Measurements from ENCODE around the gene SYNGR1.

Gene SYNGR1

DNA sequence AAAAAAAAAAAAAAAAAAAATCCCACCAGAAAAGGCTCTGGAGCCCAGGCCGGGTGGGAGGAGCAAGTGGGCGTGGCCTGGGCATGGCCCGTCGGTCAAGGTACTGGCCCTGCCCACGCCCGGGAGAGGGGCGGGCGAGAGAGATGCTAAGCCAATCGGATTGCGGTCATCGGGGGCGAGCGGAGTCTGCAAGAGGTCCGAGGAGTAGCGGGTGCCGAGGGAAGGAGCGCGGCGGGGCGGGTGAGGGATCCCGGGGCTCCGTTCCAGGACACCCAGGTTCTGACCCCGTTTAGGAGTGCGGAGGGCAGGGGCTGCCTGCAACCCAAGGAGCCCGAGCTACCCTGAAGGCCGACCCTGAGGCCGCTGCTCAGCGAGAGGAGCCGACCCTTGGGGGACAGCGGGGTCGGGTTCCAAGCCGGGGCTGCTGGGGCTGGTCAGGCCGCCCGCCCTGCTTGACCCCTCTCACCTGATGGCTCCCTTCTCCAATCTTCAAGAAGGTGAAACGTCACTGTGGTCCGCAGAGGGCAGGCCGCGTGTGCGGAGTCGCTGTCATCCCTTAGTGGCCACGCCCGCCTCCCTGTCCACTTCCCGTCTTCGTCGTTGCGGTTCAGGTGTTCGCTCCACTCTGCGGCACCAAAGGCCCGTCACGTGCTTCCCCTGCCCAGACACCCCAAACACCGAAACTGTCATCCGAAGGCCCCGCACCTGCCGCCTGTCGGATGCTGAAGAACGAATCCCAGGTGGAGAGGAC is 38.6 kb downstream of the SYNGR1 start:
- Histone ChIP-seq H3K18ac (ENCODE audit: low read depth in 1 of 2, low read length in 2 of 2) (peak overlapping the region; percentile 40 to 77), H3K23ac (ENCODE audit: low read length in 2 of 2) (peak overlapping the region in 1 of 2 experiments; percentile 93), H2AFZ (ENCODE audit: low read depth, low read length) (peak overlapping the region; percentile 74), H3K4me2 (ENCODE audit: low read length, poor library complexity, severe bottlenecking) (peak overlapping the region; percentile 99), H3K4me1 (ENCODE audit: control insufficient read depth, insufficient read depth, low read depth, low read length) (peaks cover 17% of the 10 kb centered on the region), H3K9ac (ENCODE audit: low read length) (peak overlapping the region; percentile 57), H2BK120ac (ENCODE audit: low read depth, low read length) (no peak overlapping the region), H2AK5ac (ENCODE audit: low read length, severe bottlenecking) (no peak overlapping the region), H3K9me3 (ENCODE audit: control insufficient read depth, low read length) (no peaks in the 10 kb centered on the region), H3K27ac (ENCODE audit: low read length, poor library complexity, severe bottlenecking) (no peak overlapping the region), H4K91ac (ENCODE audit: low read length) (peak overlapping the region; percentile 25), H2BK12ac (ENCODE audit: low read length in 2 of 2) (no peak overlapping the region), H4K8ac (ENCODE audit: low read length) (peak overlapping the region; percentile 38), H3K27me3 (ENCODE audit: control insufficient read depth in 1 of 2, insufficient read depth in 1 of 2, low read length in 2 of 2) (peaks cover 0 to 12% of the 10 kb centered on the region in 2 experiments), H2BK15ac (ENCODE audit: low read depth, poor library complexity, severe bottlenecking) (peak overlapping the region; percentile 79), H3K4me3 (ENCODE audit: insufficient read depth in 1 of 2, low read depth in 1 of 2, low read length in 2 of 2) (peak overlapping the region; percentile 59 to 79), H3K36me3 (ENCODE audit: control insufficient read depth in 1 of 2, insufficient read depth in 2 of 2, low read depth in 1 of 2, low read length in 2 of 2) (no peaks in the 10 kb centered on the region), H3K4ac (ENCODE audit: low read depth in 1 of 2, low read length in 2 of 2) (no peak overlapping the region), H3K14ac (ENCODE audit: low read length in 2 of 2) (peak overlapping the region in 1 of 2 experiments; percentile 35), H2BK5ac (ENCODE audit: low read depth, low read length, poor library complexity, severe bottlenecking) (no peak overlapping the region), H3K79me1 (replicated peaks; ENCODE audit: low read length, poor library complexity, severe bottlenecking) (no peaks in the 10 kb centered on the region)
- peak; percentile 88 for DNase-seq
- 2% methylated on average over 53 of the region's 56 CpGs for WGBS

DNA sequence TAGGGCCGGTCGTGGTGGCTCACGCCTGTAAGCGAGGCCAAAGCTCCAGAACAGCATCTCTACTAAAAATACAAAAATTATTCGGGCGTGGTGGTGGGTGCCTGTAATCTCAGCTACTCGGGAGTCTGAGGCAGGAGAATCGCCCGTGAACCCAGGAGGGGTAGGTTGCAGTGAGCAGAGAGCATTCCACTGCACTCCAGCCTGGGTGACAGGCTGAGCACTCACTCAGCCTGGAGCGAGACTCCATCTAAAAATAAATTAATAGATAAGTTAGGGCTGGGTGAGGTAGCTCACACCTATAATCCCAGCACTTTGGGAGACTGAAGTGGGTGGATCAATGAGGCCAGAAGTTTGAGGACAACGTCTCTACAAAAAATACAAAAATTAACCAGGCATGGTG is 39.6 kb downstream of the SYNGR1 start:
- Histone ChIP-seq H3K23ac (ENCODE audit: low read length in 2 of 2) (no peak overlapping the region), H3K4me2 (ENCODE audit: low read length, poor library complexity, severe bottlenecking) (no peak overlapping the region), H2BK12ac (ENCODE audit: low read length in 2 of 2) (no peak overlapping the region), H3K79me1 (replicated peaks; ENCODE audit: low read length, poor library complexity, severe bottlenecking) (no peaks in the 10 kb centered on the region), H3K18ac (ENCODE audit: low read depth in 1 of 2, low read length in 2 of 2) (no peak overlapping the region), H3K36me3 (ENCODE audit: control insufficient read depth in 1 of 2, insufficient read depth in 2 of 2, low read depth in 1 of 2, low read length in 2 of 2) (no peaks in the 10 kb centered on the region), H3K27ac (ENCODE audit: low read length, poor library complexity, severe bottlenecking) (no peak overlapping the region), H3K4me3 (ENCODE audit: insufficient read depth in 1 of 2, low read depth in 1 of 2, low read length in 2 of 2) (no peak overlapping the region), H2BK5ac (ENCODE audit: low read depth, low read length, poor library complexity, severe bottlenecking) (no peak overlapping the region), H3K14ac (ENCODE audit: low read length in 2 of 2) (no peak overlapping the region), H2AFZ (ENCODE audit: low read depth, low read length) (no peak overlapping the region), H3K4ac (ENCODE audit: low read depth in 1 of 2, low read length in 2 of 2) (no peak overlapping the region), H4K8ac (ENCODE audit: low read length) (no peak overlapping the region), H2BK15ac (ENCODE audit: low read depth, poor library complexity, severe bottlenecking) (no peak overlapping the region), H3K9ac (ENCODE audit: low read length) (no peak overlapping the region), H3K4me1 (ENCODE audit: control insufficient read depth, insufficient read depth, low read depth, low read length) (peaks cover 11% of the 10 kb centered on the region), H4K91ac (ENCODE audit: low read length) (no peak overlapping the region), H2BK120ac (ENCODE audit: low read depth, low read length) (no peak overlapping the region), H3K9me3 (ENCODE audit: control insufficient read depth, low read length) (no peaks in the 10 kb centered on the region), H2AK5ac (ENCODE audit: low read length, severe bottlenecking) (no peak overlapping the region), H3K27me3 (ENCODE audit: control insufficient read depth in 1 of 2, insufficient read depth in 1 of 2, low read length in 2 of 2) (peaks cover 0 to 11% of the 10 kb centered on the region in 2 experiments)
- WGBS, result 87% methylated on average over 9 of the region's 11 CpGs
- no peak for DNase-seq

DNA sequence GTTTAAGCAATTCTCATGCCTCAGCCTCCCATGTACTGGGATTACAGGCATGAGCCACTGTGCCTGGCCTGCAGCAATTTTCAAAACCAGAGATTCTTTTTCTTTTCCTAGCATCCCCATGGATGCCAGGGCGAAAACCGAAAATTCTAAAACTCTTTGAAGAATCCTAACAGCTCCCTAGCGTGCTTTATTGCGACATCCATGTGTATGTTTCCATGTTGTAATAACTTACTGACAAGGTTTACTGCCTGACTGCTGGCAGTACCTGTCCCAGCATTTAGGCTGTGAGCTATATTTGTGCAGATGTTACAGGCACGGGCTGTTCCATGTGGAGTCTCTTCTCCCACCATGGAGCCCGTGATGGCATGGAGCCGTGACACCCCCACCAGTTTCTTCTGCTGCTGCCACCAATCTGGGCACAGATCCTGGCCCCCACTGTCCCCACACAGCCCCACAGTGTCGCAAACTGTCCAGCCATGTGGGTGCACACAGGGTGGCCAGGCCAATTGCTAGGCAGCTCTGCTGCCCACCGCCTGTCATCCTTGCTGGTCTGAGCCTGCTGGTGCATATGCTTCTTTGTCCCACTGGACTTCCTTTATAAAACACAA is 42.7 kb downstream of the SYNGR1 start:
- H3K4me3 ChIP-seq (ENCODE audit: insufficient read depth in 1 of 2, low read depth in 1 of 2, low read length in 2 of 2), result no peak overlapping the region
- peaks cover 0 to 5% of the 10 kb centered on the region in 2 experiments for H3K27me3 ChIP-seq (ENCODE audit: control insufficient read depth in 1 of 2, insufficient read depth in 1 of 2, low read length in 2 of 2)
- H3K23ac ChIP-seq (ENCODE audit: low read length in 2 of 2), result no peak overlapping the region
- no peak overlapping the region for H2BK120ac ChIP-seq (ENCODE audit: low read depth, low read length)
- no peak overlapping the region for H3K4me2 ChIP-seq (ENCODE audit: low read length, poor library complexity, severe bottlenecking)
- H4K8ac ChIP-seq (ENCODE audit: low read length), result peak overlapping the region; percentile 14
- DNase-seq, result no peak
- WGBS, result 92% methylated on average over 9 of the region's 9 CpGs
- no peaks in the 10 kb centered on the region for H3K9me3 ChIP-seq (ENCODE audit: control insufficient read depth, low read length)
- no peak overlapping the region for H2BK12ac ChIP-seq (ENCODE audit: low read length in 2 of 2)
- no peak overlapping the region for H3K14ac ChIP-seq (ENCODE audit: low read length in 2 of 2)
- peak overlapping the region; percentile 28 for H4K91ac ChIP-seq (ENCODE audit: low read length)
- no peak overlapping the region for H2BK15ac ChIP-seq (ENCODE audit: low read depth, poor library complexity, severe bottlenecking)
- no peaks in the 10 kb centered on the region for H3K79me1 ChIP-seq (replicated peaks; ENCODE audit: low read length, poor library complexity, severe bottlenecking)
- H3K36me3 ChIP-seq (ENCODE audit: control insufficient read depth in 1 of 2, insufficient read depth in 2 of 2, low read depth in 1 of 2, low read length in 2 of 2), result no peaks in the 10 kb centered on the region
- no peak overlapping the region for H2AFZ ChIP-seq (ENCODE audit: low read depth, low read length)
- H2BK5ac ChIP-seq (ENCODE audit: low read depth, low read length, poor library complexity, severe bottlenecking), result no peak overlapping the region
- no peak overlapping the region for H3K9ac ChIP-seq (ENCODE audit: low read length)
- H3K4ac ChIP-seq (ENCODE audit: low read depth in 1 of 2, low read length in 2 of 2), result no peak overlapping the region
- no peak overlapping the region for H3K18ac ChIP-seq (ENCODE audit: low read depth in 1 of 2, low read length in 2 of 2)
- H2AK5ac ChIP-seq (ENCODE audit: low read length, severe bottlenecking), result no peak overlapping the region
- peaks cover 9% of the 10 kb centered on the region for H3K4me1 ChIP-seq (ENCODE audit: control insufficient read depth, insufficient read depth, low read depth, low read length)
- no peak overlapping the region for H3K27ac ChIP-seq (ENCODE audit: low read length, poor library complexity, severe bottlenecking)

DNA sequence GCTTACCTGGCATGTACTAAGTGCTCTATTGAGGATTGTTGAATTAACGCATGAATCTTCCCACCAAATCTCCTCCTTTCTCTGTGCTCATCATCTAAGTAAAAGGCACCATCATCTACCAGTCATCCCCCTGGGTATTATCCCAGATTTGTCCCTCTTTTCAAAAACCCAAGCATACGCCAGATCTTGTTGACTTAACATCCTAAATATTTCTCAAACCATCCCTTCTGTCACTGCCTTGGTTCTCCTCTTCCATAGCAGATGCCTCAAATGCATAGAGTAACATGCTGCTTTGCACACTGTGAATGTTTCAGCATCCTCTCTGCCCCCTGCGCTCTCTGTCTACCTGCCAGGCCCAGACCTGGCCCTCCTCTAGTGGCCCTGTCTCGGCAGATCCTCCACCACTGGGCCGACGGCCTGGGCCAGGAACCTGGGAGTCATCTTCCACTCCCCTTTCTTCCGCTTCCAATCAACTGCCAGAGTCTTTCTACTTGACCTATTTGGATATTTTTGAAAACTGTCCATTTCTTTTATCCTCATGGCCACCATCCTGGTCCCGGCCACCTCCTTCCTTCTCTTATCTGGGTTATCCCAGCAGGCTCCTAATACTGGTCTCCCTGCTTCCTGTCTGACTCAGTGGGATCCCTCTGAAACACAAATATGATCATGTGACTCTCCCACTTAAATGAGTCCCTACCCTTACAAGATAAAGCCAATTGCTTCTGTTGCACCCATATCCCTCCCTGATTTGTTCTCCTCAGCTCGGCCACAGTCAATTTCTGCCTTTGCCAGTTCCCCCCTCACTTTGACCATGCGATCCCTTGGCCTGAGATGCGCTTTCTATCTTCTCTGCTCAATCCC is 46.4 kb downstream of the SYNGR1 start:
- no peak overlapping the region for H3K4me3 ChIP-seq (ENCODE audit: insufficient read depth in 1 of 2, low read depth in 1 of 2, low read length in 2 of 2)
- peak overlapping the region; percentile 17 for H4K8ac ChIP-seq (ENCODE audit: low read length)
- DNase-seq, result no peak
- H3K9ac ChIP-seq (ENCODE audit: low read length), result no peak overlapping the region
- H3K14ac ChIP-seq (ENCODE audit: low read length in 2 of 2), result no peak overlapping the region
- H2BK5ac ChIP-seq (ENCODE audit: low read depth, low read length, poor library complexity, severe bottlenecking), result no peak overlapping the region
- peaks cover 6% of the 10 kb centered on the region for H3K4me1 ChIP-seq (ENCODE audit: control insufficient read depth, insufficient read depth, low read depth, low read length)
- H2BK120ac ChIP-seq (ENCODE audit: low read depth, low read length), result no peak overlapping the region
- no peak overlapping the region for H4K91ac ChIP-seq (ENCODE audit: low read length)
- no peak overlapping the region for H3K4me2 ChIP-seq (ENCODE audit: low read length, poor library complexity, severe bottlenecking)
- no peak overlapping the region for H2BK12ac ChIP-seq (ENCODE audit: low read length in 2 of 2)
- peaks cover 0 to 2% of the 10 kb centered on the region in 2 experiments for H3K36me3 ChIP-seq (ENCODE audit: control insufficient read depth in 1 of 2, insufficient read depth in 2 of 2, low read depth in 1 of 2, low read length in 2 of 2)
- no peak overlapping the region for H2AK5ac ChIP-seq (ENCODE audit: low read length, severe bottlenecking)
- H3K4ac ChIP-seq (ENCODE audit: low read depth in 1 of 2, low read length in 2 of 2), result no peak overlapping the region
- H2BK15ac ChIP-seq (ENCODE audit: low read depth, poor library complexity, severe bottlenecking), result no peak overlapping the region
- WGBS, result 80% methylated on average over 11 of the region's 11 CpGs
- no peaks in the 10 kb centered on the region for H3K9me3 ChIP-seq (ENCODE audit: control insufficient read depth, low read length)
- no peaks in the 10 kb centered on the region for H3K27me3 ChIP-seq (ENCODE audit: control insufficient read depth in 1 of 2, insufficient read depth in 1 of 2, low read length in 2 of 2)
- H3K18ac ChIP-seq (ENCODE audit: low read depth in 1 of 2, low read length in 2 of 2), result no peak overlapping the region
- H2AFZ ChIP-seq (ENCODE audit: low read depth, low read length), result no peak overlapping the region
- H3K79me1 ChIP-seq (replicated peaks; ENCODE audit: low read length, poor library complexity, severe bottlenecking), result peaks cover 11% of the 10 kb centered on the region
- H3K23ac ChIP-seq (ENCODE audit: low read length in 2 of 2), result no peak overlapping the region
- no peak overlapping the region for H3K27ac ChIP-seq (ENCODE audit: low read length, poor library complexity, severe bottlenecking)
